B cell (primary cell): ENCODE results near the gene CNGA1. TPM values are rescaled to one million over a fixed set of nuclear protein-coding genes. Genes with fewer than 3 reads are reported as not detected.

ENCODE experiments used
- ATAC-seq: fragments of 200-7000 bp; cut with Tn5 transposase; one replicate; pipeline ENCODE4 v1.10.0; 2021; ENCODE audit warnings: low read depth, mild to moderate bottlenecking, moderate number of reproducible peaks, moderate library complexity
- CTCF ChIA-PET: fragments of 350-600 bp; sonication (Branson Sonifier 250); formaldehyde crosslinking; loops from one replicate; lab custom pipeline; 2021; ENCODE audit warnings: antibody characterized with exemption, inconsistent platforms; lab: Charles Lee
- POLR2A ChIA-PET: fragments of 350-600 bp; sonication (Branson Sonifier 250); formaldehyde crosslinking; loops from one replicate; lab custom pipeline; 2021; ENCODE audit warnings: antibody characterized with exemption; lab: Charles Lee
- DNase-seq: peaks from one replicate; pipeline ENCODE4 v3.0.0; 2013
- H2AFZ ChIP-seq: 2 replicates; pipeline ENCODE4 v1.6.1; 2012; ENCODE audit warnings: mild to moderate bottlenecking, low read depth, low read length; ENCODE audit not compliant: insufficient read depth, poor library complexity, severe bottlenecking
- H3K27ac ChIP-seq, 2 donors: 1 replicate in 1 of 2; 2 replicates in 1 of 2; pipeline ENCODE4 v1.5.1; 2012 to 2013; ENCODE audit warnings: low read length in 2 of 2, mild to moderate bottlenecking in 2 of 2, moderate library complexity in 1 of 2
- H3K27me3 ChIP-seq, 4 experiments: fragments of 200-600 bp in 1 of 4; sonication (generic) in 1 of 4; replicated peaks in 1 of 4; 1 replicate in 2 of 4; 2 replicates in 2 of 4; pipeline versions ENCODE4 v1.6.1 to v1.7.0; 2013 to 2016; ENCODE audit warnings: low read length in 3 of 4, mild to moderate bottlenecking in 2 of 4, mixed read lengths in 1 of 4, moderate library complexity in 1 of 4; ENCODE audit not compliant: insufficient read depth in 4 of 4, control insufficient read depth in 3 of 4; ENCODE audit errors: control extremely low read depth in 1 of 4
- H3K36me3 ChIP-seq, 2 experiments: replicated peaks in 1 of 2; 1 replicate in 1 of 2; 2 replicates in 1 of 2; pipeline versions ENCODE4 v1.6.1 to v1.7.1; 2013; ENCODE audit warnings: low read length in 1 of 2; ENCODE audit not compliant: insufficient read depth in 2 of 2, control insufficient read depth in 1 of 2; ENCODE audit errors: control extremely low read depth in 1 of 2, extremely low read depth in 1 of 2
- H3K4me1 ChIP-seq, 2 donors: fragments of 200-600 bp in 1 of 2; sonication (generic) in 1 of 2; 1 replicate in 1 of 2; 2 replicates in 1 of 2; pipeline versions ENCODE4 v1.5.1 to v1.6.1; 2013 to 2017; ENCODE audit warnings: low read length in 2 of 2; ENCODE audit not compliant: control insufficient read depth in 2 of 2, insufficient read depth in 2 of 2
- H3K4me2 ChIP-seq: replicated peaks from 2 replicates; pipeline ENCODE3; 2012; ENCODE audit warnings: mild to moderate bottlenecking, low read depth, low read length; ENCODE audit not compliant: poor library complexity, severe bottlenecking
- H3K4me3 ChIP-seq, 5 experiments: fragments of 200-600 bp in 1 of 5; sonication (generic) in 1 of 5; 1 replicate in 3 of 5; 2 replicates in 2 of 5; pipeline versions ENCODE4 v1.5.1 to v1.7.0; 2011 to 2016; ENCODE audit warnings: low read length in 4 of 5, mild to moderate bottlenecking in 4 of 5, low read depth in 2 of 5, control low read depth in 1 of 5, moderate library complexity in 1 of 5; ENCODE audit not compliant: insufficient read depth in 1 of 5; ENCODE audit errors: control extremely low read depth in 1 of 5, extremely low read depth in 1 of 5
- H3K79me2 ChIP-seq: fragments of 200-600 bp; sonication (generic); one replicate; pipeline ENCODE4 v1.6.0; 2016; ENCODE audit warnings: low read length; ENCODE audit not compliant: control insufficient read depth, insufficient read depth
- H3K9ac ChIP-seq: fragments of 200-600 bp; sonication (generic); 2 replicates; pipeline ENCODE4 v1.6.1; 2017; ENCODE audit warnings: mild to moderate bottlenecking, low read length, moderate library complexity
- H3K9me3 ChIP-seq, 3 donors: one replicate each; pipeline versions ENCODE4 v1.6.1 to v1.7.1; 2013; ENCODE audit warnings: low read length in 2 of 3; ENCODE audit not compliant: control insufficient read depth in 2 of 3, insufficient read depth in 1 of 3; ENCODE audit errors: control extremely low read depth in 1 of 3
- H4K20me1 ChIP-seq: 2 replicates; pipeline ENCODE4 v1.6.0; 2012; ENCODE audit warnings: mild to moderate bottlenecking, low read length; ENCODE audit not compliant: insufficient read depth, control insufficient read depth, poor library complexity, severe bottlenecking
- H3K27ac Mint-ChIP-seq: one replicate; pipeline ENCODE4 v1.8.0; 2021; ENCODE audit warnings: mixed read lengths
- H3K27me3 Mint-ChIP-seq: one replicate; pipeline ENCODE4 v1.8.0; 2021; ENCODE audit warnings: mixed read lengths
- H3K4me1 Mint-ChIP-seq: one replicate; pipeline ENCODE4 v1.8.0; 2021; ENCODE audit warnings: mixed read lengths
- H3K4me3 Mint-ChIP-seq: one replicate; pipeline ENCODE4 v1.8.0; 2021; ENCODE audit warnings: mixed read lengths
- H3K9me3 Mint-ChIP-seq: one replicate; pipeline ENCODE4 v1.8.0; 2022; ENCODE audit warnings: mixed read lengths; ENCODE audit not compliant: insufficient read depth
- EZH2 ChIP-seq: IDR thresholded peaks from 2 replicates; pipeline ENCODE4 v1.6.1; 2012; ENCODE audit warnings: borderline replicate concordance, low read depth, mild to moderate bottlenecking, moderate library complexity, low read length; ENCODE audit not compliant: insufficient read depth, poor library complexity, severe bottlenecking
- WGBS: methylation state at CpG from one replicate; pipeline ENCODE4 v1.1.5; 2013; ENCODE audit warnings: missing lambda C conversion rate; ENCODE audit not compliant: insufficient coverage; 5-methylcytosine and 5-hydroxymethylcytosine counted together
- intact Hi-C: fragments of 100-400 bp; cut with micrococcal nuclease; formaldehyde crosslinking; loops from one replicate; pipeline ENCODE4 v1.10.0; 2022
- polyA plus RNA-seq: library from polyadenylated mRNA; depleted of rRNA; stranded (reverse); fragments of >200 nt; gene quantifications from 2 replicates; pipeline ENCODE4 v1.2.3, GENCODE V29; 2012
- total RNA-seq, 2 donors: library from RNA; stranded (reverse); fragments of 120-200 nt in 1 of 2; gene quantifications; 1 replicate in 1 of 2; 2 replicates in 1 of 2; pipeline versions ENCODE4 v1.2.3 to v1.2.4, GENCODE V29; 2013 to 2022
- TF ChIP-seq, protein P1 (sequence below): fragments of 200-600 bp; IDR thresholded peaks from one replicate; pipeline ENCODE4 v1.8.0; 2022; ENCODE audit warnings: antibody characterized with exemption, mild to moderate bottlenecking

CNGA1 gene
- total and polyA plus RNA-seq, 2 donors (not counting 1 experiment from before 2014, with no cell fraction given): not detected

DNA sequence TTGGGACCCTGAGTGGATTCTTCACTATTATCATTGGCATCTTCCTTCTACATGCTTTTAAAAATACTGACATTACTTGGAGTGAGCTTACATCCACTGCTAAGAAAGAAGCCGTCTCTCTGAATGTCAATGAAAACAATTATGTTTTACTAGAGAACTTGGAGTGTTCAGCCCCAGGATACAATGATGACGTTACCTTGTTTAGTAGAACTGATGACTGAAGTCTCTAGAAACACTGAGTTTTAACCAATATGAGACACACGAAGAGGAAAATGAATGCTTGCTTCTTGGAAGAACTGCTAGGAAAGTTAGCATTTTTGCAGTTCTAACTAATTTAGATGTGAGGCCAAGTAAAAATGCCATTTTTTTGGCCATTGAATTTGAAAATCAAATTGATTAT lies 19.5 kb upstream of the CNGA1 start:
- H3K4me3 ChIP-seq: no peak overlapping the region
- no peaks in the 10 kb centered on the region for H3K9me3 Mint-ChIP-seq
- H3K27ac ChIP-seq: peak overlapping the region; percentile 66 to 88
- H3K9me3 ChIP-seq: peaks cover 0 to 3% (median 0%) of the 10 kb centered on the region in 3 donors
- H2AFZ ChIP-seq: no peak overlapping the region
- peaks cover 5% of the 10 kb centered on the region for H3K27me3 Mint-ChIP-seq
- 100% methylated on average over 1 of the region's 3 CpGs for WGBS
- H3K4me3 Mint-ChIP-seq: no peak overlapping the region
- H3K4me1 Mint-ChIP-seq: peaks cover 39% of the 10 kb centered on the region
- peaks cover 35 to 37% of the 10 kb centered on the region in 2 donors for H3K4me1 ChIP-seq
- no peaks in the 10 kb centered on the region for H3K36me3 ChIP-seq
- POLR2A ChIA-PET: no interaction called here
- no peak for ATAC-seq
- TF ChIP-seq, protein P1, sequence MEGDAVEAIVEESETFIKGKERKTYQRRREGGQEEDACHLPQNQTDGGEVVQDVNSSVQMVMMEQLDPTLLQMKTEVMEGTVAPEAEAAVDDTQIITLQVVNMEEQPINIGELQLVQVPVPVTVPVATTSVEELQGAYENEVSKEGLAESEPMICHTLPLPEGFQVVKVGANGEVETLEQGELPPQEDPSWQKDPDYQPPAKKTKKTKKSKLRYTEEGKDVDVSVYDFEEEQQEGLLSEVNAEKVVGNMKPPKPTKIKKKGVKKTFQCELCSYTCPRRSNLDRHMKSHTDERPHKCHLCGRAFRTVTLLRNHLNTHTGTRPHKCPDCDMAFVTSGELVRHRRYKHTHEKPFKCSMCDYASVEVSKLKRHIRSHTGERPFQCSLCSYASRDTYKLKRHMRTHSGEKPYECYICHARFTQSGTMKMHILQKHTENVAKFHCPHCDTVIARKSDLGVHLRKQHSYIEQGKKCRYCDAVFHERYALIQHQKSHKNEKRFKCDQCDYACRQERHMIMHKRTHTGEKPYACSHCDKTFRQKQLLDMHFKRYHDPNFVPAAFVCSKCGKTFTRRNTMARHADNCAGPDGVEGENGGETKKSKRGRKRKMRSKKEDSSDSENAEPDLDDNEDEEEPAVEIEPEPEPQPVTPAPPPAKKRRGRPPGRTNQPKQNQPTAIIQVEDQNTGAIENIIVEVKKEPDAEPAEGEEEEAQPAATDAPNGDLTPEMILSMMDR: no peak
- no peak for TF ChIP-seq EZH2
- CTCF ChIA-PET: interaction anchor here (0.6 to 6.7 kb wide), 4 partner anchors 11 to 109 kb away, joined by 3 to 86 read pairs (median 40); no protein-coding TSS in a partner anchor
- H4K20me1 ChIP-seq: no peaks in the 10 kb centered on the region
- DNase-seq: no peak
- H3K4me2 ChIP-seq: peak overlapping the region; percentile 63
- H3K9ac ChIP-seq: no peak overlapping the region
- intact Hi-C loops: loop anchor here (2.0 kb wide), 1 partner anchor 19 kb away; the partner anchor contains the start of genes CNGA1 and NIPAL1
- H3K79me2 ChIP-seq: no peaks in the 10 kb centered on the region
- H3K27me3 ChIP-seq: no peaks in the 10 kb centered on the region
- H3K27ac Mint-ChIP-seq: peak overlapping the region; percentile 59

DNA sequence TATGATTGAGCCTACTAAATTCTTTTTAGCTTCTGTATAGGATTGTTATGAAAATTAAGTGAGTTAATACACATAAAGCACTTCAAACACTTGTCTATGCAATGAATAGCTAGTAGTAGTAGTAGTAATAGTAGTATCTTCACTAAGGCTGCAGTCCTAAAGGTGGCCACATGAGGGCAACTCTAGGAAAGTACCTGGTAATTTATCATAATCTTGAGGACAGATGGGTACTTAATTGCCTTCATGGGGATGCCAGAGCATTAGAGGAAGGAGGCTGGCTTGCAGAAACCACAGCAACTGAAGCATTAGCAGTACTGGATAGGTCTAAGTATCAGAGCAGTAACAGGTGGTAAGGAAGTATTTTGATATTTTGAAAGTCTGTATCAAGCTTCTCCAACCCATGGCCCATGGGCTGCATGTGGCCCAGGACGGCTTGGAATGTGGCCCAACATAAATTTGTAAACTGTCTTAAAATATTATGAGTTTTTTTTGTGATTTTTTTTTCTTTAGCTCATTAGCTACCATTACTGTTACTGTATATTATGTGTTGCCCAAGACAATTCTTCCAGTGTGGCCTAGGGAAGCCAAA lies 17.4 kb upstream of the CNGA1 start:
- no peak overlapping the region for H3K27ac ChIP-seq
- CTCF ChIA-PET: interaction anchor here (0.9 to 6.7 kb wide), 13 partner anchors 8 to 76 kb away, joined by 3 to 86 read pairs (median 7); no protein-coding TSS in a partner anchor
- POLR2A ChIA-PET: interaction anchor here (1.3 kb wide), 1 partner anchor 53 kb away, joined by 3 read pairs; no protein-coding TSS in a partner anchor

More for the DNA sequence above, 17.4 kb upstream of the CNGA1 start:
- WGBS: no CpG with 5 or more reads among the region's 1 CpG
- TF ChIP-seq, protein P1: peak; percentile 77
- TF ChIP-seq EZH2: no peak
- ATAC-seq (peak; percentile 69), DNase-seq (peak; percentile 83)
- peaks cover 40% of the 10 kb centered on the region for H3K4me1 Mint-ChIP-seq
- no peaks in the 10 kb centered on the region for H3K36me3 ChIP-seq
- no peaks in the 10 kb centered on the region for H3K79me2 ChIP-seq
- H3K4me3 Mint-ChIP-seq: no peak overlapping the region
- no peak overlapping the region for H3K9ac ChIP-seq
- no peaks in the 10 kb centered on the region for H3K27me3 ChIP-seq
- peaks cover 0 to 3% (median 0%) of the 10 kb centered on the region in 3 donors for H3K9me3 ChIP-seq
- no peak overlapping the region for H3K4me2 ChIP-seq
- H3K27me3 Mint-ChIP-seq: peaks cover 4% of the 10 kb centered on the region
- intact Hi-C loops: loop anchor here (1.0 kb wide), 1 partner anchor 53 kb away; no protein-coding TSS in a partner anchor
- H3K4me1 ChIP-seq: peaks cover 35 to 37% of the 10 kb centered on the region in 2 donors
- H3K27ac Mint-ChIP-seq: no peak overlapping the region
- no peaks in the 10 kb centered on the region for H3K9me3 Mint-ChIP-seq
- H2AFZ ChIP-seq: no peak overlapping the region
- H4K20me1 ChIP-seq: no peaks in the 10 kb centered on the region
- no peak overlapping the region for H3K4me3 ChIP-seq
